HG02642 (cell line): ENCODE results near the gene PBX2.
"Not testable (repeated sequence)": the region's sequence is repeated elsewhere in the genome, so short reads cannot be mapped to it uniquely, and the experiment has no call there.

Source experiments
- ATAC-seq: cut with Tn5 transposase; IDR thresholded peaks from one replicate; pipeline ENCODE4 v1.9.1; 2021; ENCODE audit warnings: mild to moderate bottlenecking; ENCODE audit not compliant: unreplicated experiment, poor library complexity

Gene PBX2

GRCh38 chr6:32203426-32204267 lies 13.6 kb upstream of the PBX2 start:
- ATAC-seq = no peak

DNA sequence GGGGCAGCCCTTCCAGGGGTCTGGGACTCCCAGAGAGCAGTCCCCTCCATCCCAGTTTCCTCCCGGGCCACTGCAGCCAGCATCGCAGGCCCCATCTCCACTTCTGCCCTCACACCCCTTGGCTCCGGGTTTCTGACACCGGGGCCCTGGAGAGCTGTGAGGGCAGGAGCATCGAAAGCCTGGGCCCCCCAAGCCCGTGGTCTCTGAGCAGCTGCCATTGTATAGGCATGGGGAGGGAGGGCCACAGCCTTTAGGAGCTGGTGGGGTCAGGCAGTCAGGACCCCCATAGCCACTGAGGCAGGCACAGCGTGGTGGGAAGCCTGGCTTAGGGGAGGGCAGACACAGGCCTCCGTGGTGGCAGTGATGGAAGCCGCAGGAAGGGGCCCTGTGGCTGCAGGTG lies 12.2 kb upstream of the PBX2 start:
- ATAC-seq = no peak

DNA sequence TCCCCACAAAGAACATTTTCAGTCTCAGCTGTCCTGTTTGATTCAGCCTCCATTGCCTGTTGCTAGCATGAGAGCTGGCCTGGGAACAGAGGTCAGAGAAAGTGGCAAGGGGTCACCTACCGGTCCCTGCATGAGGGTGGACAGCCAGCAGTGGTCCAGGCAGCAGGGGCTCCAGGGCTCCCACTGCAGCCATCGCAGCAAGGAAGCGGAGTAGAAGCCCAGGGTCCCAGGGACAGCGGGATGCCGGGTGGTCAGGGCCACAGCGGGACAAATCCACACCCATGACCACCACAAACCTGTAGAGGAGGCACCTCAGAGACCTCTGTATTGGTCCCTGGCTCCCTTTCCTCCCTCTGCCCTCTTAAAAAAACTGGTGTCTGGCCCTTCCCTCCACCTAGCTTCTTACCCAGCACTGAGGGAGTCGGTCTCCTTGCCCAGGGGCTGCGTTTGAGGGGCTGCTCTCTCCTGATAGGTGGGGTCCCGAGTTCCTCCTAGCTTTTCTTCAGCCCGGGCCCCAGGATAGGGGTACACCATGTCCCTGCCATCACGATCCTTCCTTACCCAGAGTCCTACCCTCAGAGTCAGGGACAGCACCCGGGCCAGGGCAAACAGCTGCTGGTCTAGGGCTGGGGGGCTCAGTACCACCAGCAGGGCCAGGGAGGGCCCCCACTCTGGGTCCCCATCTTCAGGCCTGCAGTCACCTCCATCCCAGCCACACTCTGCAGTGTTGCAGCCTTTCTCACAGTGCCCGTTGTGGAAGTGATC lies 10.9 kb upstream of the PBX2 start:
- ATAC-seq = no peak

DNA sequence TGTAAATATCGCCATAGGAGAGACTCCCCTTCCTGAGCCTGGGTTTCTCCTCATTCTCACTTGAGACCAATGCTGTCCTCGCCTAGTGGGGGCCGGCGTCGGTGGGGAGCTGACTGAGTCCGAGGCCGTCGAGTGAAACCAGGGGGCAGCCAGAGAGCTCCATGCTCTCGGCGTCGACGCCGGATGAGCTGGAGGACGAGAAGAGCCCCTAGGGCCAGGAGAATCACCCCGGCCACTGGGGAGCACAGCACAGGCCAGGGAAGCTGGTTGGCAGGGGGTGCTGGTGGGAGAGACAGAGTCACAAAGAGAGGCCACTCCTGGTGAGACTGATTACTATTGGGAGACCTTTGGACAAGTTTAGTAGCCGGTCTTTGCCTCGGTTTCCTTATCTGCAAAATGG lies 8.9 kb upstream of the PBX2 start:
- no peak for ATAC-seq

GRCh38 chr6:32198345-32198696 lies 8.3 kb upstream of the PBX2 start:
- no peak for ATAC-seq

DNA sequence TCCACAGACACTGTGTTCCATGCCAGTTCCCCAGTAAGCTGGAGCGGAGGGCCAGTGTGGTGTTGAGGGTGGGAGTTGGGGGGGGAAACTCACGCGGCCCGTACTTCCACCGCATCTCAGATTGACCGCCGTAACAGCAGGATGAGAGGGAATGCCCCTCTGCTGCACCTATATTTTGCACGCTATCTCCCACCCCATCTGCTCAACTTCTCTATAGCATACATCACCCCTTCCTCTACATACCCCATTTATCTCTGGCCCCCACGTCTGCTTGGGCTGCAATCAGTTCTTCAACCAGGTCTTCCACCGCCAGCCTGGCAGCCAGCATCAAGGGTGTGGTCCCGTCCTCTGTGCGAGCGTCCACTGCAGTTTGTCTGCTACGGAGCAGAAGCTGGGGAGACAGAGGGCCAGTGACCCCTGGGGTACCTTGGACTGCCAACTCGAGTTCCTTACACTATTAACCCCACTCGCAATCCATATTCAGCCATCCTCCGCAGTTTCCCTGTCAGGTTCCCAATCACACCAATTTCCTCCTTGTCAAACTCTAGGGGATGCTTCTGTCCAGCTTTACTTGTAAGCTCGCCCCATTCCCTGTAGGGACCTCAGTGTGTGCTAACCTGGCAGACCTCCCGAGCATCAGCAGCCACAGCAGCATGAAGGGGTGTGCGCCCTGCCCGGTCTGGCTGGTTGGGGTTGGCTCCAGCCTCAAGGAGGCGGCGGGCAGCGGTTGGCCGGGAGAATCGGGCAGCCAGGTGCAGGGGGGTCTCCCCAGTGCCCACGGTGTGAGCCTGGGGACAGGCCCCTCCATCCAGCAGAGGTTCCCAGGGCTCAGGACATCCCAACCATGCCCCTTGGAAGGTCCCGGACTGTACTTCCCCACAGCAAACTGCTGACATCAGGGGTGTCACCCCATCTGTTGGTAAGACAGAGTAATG lies 6.9 kb upstream of the PBX2 start:
- no peak for ATAC-seq

DNA sequence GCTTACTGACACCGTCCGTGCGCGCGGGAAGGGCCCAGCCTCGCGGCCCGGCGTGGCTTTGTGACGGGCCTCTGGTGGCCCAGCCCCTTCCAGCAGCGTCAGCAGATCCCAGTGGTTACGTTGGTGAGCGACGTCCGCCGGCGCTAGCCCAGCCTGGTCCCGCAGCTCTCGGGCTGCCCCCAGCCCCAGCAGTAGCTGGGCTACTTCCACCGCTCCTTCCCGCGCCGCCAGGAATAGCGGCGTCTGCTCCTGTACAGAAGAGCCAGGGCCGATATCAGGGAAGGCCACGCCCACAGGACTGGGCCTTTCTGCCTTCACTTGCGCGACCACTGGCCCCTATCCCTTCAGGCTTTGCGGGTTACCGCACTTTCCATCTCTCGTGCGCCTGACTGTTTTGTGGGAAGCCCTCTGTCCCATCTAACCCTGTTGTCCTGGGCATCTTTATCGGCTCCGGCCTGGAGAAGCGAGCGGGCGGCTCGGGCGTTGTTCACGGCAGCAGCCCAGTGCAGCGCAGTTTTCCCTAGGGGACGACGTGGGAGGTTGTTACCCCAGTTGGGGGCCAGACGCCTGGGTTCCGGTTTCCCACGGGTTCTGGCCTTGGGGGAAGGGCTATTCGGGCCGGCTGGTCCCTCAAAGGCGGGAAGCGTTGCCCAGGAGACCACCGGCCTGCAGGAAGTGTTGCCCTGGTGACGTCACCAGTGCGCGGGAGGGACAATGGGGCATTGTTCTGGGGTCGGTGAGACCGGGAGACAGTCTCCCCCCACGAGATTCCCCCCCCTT lies 6.1 kb upstream of the PBX2 start:
- ATAC-seq = peak; percentile 20

GRCh38 chr6:32195652-32195901 lies 5.6 kb upstream of the PBX2 start:
- ATAC-seq = peak; percentile 80

DNA sequence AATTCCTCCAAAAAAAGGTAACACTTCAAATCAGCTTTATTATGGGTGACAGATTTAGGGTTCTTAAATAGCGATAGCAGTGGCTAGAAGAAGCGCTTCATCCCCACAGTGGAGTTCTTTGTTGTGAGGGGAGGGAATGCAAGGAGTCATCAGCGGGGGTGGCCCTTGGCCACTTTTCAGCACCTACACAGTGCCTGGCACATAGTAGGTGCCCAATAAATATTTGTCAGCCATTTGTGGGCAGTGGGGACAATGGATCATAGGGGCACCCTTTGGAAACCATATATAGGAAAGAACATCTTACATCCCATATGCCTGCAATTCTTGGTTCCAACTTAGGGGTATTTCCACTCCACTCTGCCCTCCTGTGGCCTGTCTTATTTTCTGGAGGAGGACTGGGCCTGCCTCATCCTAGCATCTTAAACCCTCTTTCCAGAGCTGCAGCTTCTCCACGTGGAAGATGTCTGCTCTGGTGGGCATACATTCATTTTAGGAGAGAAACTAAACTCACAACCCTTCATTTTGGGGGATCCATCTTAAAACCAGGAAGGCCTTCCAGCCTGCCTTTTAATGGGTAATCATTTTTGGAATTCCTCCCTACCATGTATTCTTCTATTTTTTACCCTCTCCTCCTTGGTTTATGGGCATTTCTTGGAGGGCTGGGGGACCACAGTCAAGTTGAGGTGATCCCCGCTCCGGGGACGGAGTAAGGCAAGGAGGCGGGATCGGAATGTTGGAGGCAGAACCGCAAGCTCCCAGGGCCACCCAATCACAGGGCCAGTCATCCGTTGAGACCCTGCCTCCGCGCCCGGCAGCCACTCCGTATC lies 5.0 kb upstream of the PBX2 start:
- ATAC-seq = no peak

DNA sequence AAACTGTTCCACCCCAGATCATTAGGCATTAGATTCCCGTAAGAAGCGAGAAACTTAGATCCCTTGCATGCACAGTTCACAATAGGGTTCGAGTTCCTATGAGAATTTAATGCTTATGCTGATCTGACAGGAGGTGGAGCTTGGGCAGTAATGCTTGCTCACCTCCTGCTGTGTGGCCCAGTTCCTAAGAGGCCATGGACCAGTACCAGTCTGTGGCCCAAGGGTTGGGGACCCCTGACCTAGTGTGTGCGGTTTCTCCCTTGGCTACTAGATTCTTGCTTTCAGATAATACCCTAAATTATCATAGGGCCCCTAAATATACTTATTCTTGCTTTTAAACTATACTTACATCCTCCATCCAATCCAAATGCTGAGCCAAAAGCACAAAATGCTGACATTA lies 4.4 kb upstream of the PBX2 start:
- no peak for ATAC-seq

- not testable (repeated sequence) for ATAC-seq
Measured at GRCh38 chr6:32193096-32193495, 3.1 kb upstream of the PBX2 start.

DNA sequence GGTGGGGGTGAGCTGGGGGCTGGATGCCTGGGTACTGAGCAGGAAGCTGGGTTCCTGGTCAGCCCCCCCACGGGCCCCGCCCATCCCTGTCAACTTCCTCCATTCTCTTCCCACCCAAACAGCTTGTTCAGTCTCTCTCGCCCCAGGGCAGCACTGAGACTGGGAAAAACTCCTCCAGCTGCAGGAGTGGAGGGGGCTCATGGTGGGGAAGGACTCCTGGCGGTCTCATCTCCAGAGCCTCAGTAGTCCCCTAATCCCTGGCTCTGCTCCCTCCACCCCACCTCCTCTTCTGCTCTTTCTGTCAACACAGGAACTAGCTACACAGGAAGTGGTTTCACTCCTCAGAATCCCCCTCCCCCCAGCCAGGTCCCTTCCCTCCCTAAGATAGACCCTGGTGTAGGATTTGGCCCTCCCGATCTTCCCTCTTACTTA lies 2.6 kb upstream of the PBX2 start, which contains the start of gene GPSM3:
Gene GPSM3, minus strand, starts transcription at position 36 of the 432 bp plus-strand sequence. CDS start 130 bp downstream, outside the sequence.
- ATAC-seq = no peak

GRCh38 chr6:32191696-32192607 lies 1.9 kb upstream of the PBX2 start:
- no peak for ATAC-seq

DNA sequence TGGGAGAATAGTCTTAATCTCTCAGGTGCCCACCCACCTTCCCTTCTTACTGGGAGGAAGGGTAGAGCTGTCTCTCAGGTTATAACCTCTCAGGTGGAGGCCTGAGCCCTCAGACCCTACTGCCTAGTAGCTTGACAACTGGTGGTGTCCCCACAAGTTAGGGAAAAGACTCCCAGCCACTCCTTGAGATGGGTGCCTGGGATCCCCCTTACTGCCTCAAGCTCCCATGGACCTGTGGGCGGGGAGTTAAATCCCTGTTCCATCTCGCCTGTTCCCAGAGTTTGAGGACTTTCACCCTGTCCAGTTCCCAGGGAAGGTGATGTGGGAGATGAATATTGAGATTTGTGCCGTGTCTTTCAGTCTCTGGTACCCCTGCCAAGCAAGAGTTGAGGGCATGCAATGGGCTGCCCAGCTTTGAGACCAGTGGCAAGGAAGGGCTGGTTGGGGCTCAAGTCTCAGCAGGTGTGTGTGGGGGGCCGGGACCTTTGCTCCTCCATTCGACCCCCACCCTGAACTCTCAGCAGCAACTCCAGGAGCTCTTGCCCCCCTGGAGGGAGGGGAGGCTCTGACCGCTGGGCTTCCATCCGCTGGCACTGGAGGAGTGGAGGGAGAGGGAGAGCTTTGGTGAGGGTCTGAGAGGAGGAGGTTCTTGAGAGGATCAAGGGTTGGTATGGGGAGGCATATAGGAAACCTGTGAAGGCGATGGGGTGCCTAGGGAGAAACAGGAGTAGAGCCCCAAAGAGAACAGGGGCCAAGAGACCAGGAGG lies 1.1 kb upstream of the PBX2 start:
- ATAC-seq = no peak

GRCh38 chr6:32189742-32190053 lies 304 bp downstream of the PBX2 start:
- no peak for ATAC-seq

DNA sequence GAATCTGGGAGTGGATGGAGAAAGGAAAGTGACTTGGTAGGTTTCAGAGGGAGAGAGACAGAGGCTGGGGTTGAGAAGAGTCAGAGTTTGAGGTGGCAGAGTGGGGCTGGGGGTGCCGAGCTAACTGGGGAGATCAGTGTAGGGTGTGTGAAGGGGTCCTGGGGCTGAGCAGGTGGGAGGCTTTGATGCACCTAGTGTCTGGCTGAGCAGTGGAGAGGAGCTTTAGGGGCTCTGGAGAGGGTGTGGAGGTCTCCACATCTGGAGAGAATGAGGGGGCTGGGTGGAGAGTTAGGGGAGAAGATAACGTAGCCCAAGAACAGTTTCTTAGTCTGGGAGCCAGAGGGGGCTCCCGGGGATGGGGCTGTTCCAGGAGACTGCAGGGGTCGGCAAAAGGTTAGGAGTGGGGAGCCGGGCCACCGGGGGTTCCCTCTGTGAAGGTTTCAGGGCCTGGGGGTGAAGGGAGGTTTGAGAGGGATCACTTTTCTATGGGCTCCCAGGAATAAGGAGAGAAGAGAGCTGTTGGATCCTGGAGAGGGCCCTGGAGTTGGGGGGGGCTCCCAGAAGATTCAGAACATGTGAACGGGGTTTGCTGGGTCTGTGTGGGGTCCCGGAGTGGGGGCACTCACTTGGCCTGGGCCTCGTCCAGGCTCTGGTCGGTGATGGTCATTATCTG lies 797 bp downstream of the PBX2 start:
- ATAC-seq = no peak
